ENCODE results near the gene YAP1.
A peak's percentile ranks its signal among the peaks of the same experiment; 100 is the strongest.

Gene YAP1

DNA sequence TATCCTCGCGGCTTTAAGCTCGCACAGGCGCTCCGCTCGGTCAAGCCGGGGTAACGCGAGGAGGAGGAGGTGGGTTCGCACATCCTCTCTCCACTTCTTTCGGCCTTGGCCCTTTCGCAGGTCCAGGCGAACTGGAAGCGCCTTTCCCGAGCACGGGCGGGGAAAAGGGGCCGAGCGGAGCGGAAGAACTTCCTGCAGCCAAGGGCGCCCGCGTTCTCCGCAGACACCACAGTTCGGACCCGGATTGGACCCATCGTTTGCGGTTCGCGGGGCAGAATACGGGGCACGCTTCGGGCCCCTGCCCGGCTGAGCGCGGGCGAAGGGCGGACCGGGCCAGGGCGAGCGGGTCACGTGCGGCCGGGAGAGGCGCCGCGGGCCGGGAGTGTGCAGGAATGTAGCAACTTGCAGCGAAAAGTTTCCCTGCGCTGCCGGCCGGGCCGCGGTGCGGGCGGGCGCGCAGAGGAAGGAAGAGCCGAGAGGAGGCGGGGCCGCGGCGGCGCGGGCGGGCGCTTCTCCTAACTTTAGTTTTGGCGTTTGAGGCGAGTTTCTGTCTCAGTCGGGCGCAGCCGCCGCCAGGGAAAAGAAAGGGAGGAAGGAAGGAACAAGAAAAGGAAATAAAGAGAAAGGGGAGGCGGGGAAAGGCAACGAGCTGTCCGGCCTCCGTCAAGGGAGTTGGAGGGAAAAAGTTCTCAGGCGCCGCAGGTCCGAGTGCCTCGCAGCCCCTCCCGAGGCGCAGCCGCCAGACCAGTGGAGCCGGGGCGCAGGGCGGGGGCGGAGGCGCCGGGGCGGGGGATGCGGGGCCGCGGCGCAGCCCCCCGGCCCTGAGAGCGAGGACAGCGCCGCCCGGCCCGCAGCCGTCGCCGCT is at the start of gene YAP1:
YAP1 (plus strand) TSS at position 552 of the 865 bp plus-strand sequence. CDS start 402 bp downstream, outside the sequence.
- peak within 1 kb of the TSS; percentile 91 to 99 (median 97) for H3K27ac ChIP-seq

DNA sequence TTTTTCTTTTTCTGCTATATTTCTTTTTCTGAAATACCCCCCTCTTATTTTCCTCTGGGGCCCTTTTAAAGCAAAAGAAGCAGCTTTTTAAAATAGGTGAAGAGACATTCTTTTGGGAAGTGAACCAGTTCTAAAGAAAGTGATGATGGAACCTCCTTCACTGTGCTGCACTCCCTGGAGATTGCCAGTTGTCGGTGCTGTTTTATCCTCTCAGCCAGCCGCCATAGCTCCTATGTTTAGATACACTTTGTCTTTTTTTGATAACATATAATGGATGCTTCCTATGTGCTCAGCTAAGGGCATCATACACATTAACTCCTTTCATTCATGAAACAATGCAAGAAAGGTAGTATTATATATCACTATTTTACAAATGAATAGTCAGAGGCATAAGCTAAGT is 49.0 kb upstream of the YAP1 start:
- Histone ChIP-seq H3K4me3 (no peak overlapping the region), H3K27ac (no peak overlapping the region)

More for the DNA sequence above, at the start of gene YAP1:
- peak within 1 kb of the TSS; percentile 65 to 91 (median 75) for H3K4me3 ChIP-seq

DNA sequence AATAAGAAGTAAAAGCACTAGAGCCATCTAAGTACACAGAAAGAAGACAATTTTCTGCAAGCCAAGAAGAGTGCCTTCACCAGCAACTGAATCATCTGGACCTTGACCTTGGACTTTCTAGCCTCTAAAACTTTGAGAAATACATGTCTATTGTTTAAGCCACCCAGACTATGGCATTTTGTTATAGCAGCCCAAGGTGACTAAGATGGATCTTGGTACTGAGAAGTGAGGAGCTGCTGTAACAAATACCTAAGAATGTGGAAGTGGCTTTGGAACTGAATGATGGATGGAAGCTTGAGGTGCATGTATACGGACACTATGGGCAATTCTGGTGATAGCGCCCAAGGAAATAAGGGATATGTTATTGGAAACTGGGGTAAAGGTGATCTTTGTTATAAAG is 48.1 kb upstream of the YAP1 start:
- Histone ChIP-seq H3K27ac (no peak overlapping the region), H3K4me3 (no peak overlapping the region)

DNA sequence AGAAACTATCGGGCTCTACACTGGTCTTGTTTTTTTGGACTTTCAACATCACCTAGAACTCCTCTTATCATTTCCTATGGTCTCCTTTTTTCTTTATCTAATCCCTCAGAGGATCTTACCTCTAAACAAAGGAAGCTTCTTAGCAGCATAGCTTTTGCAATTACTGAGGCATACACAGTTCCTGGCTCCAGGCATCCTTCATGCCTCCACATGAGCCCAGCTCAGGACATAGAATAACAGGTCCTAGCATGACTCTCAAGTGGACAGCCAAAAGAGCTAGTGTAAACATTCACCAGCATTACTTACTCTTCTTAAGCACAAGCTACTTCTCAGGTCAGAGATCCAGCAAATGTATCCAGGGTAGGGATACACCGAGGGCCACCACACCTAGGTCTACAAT is 45.9 kb upstream of the YAP1 start:
- Histone ChIP-seq H3K27ac (no peak overlapping the region), H3K4me3 (no peak overlapping the region)

DNA sequence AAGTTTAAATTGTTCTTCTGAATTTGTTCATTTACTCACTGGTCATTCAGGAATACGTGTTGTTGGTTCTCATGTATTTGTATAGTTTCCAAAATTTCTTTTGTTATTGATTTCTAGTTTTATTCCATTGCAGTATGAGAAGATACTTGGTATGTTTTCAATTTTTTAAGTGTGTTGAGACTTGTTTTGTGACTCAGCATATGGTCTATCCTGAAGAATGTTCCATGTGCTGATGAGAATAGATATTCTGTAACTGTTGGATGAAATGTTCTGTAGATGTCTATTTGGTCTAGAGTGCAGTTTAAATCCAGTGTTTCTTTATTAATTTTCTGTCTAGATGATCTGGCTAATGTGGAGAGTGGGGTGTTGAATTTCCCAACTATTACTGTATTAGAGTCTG is 39.5 kb upstream of the YAP1 start:
- no peak overlapping the region for H3K4me3 ChIP-seq
- no peak overlapping the region for H3K27ac ChIP-seq

DNA sequence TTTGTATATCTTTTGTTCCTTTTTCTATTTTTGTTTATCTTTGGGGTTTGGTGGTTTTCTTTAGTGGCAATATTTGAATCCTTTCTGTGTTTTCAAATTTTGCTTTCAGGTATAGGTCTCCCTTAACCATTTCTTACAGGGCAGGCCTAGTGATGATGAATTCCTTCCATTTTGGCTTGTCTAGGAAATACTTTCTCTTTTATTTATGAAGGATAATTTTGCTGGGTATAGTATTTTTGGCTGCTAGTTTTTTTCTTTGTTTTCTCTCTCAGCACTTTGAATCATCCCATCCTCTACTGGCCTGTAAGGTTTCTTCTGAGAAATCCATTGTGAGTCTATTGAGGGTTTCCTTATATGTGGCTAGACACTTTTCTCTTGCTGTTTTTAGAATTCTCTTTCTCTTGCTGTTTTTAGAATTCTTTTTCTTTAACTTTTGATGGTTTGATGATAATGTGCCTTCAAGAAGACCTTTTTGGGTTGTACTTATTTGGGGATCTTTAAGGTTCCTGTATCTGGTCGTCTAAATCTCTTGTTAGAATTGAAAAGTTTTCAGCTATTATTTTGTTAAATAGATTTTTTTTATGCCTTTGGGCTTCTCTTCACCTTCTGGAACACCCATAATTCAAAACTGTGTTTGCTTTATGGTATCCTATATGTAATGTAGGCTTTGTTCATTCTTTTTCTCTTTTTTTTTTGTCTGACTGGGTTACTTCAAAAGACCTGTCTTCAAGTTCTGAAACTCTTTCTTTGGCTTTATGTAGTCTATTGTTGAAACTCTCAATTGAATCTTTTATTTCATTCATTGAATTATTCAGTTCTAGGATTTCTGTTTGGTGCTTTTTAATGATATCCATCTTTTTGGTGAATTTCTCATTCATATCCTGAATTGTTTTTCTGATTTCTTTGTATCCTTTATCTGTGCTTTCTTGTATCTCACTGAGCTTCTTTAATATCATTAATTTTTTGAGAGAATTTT is 38.5 kb upstream of the YAP1 start:
- no peak overlapping the region for H3K27ac ChIP-seq
- H3K4me3 ChIP-seq = no peak overlapping the region

DNA sequence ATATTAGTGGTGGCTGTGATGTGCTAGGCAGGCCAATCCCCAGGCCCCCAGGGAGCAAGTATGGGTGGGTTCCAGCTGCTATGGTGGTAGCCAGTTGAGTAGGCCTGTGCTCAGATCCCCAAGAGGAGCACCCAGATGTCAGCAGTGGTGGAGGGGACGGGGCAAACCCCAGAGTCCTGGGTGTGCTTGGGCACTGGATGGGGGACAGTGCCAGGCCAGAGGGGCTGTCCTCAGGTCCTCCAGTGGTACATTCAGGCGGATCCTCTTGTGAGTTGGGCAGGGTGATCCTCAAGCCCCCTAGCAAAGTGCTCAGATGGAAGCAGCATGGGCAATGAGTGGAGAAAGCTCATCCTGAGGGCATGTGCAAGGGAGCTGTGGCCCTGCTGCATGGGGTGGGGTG is 37.0 kb upstream of the YAP1 start:
- Histone ChIP-seq H3K27ac (no peak overlapping the region), H3K4me3 (no peak overlapping the region)

DNA sequence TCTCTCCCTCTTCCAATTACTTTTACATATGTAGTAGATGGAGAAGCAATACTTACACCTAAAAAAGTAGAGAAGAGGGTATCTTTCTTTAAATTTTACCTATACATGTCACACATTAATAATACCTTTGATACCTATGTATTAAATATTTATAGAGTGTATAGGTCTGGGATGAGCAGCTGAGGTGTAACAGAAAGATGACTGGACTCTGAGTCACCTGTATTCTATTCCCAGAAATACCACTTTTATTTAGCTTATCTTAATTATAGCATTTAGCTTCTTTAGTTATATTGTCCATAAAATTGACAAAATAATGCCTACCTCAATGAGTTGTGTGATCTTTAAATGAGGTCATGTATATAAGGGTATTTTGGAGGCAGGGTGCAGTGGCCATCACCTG is 30.6 kb upstream of the YAP1 start:
- no peak overlapping the region for H3K27ac ChIP-seq
- H3K4me3 ChIP-seq = no peak overlapping the region

DNA sequence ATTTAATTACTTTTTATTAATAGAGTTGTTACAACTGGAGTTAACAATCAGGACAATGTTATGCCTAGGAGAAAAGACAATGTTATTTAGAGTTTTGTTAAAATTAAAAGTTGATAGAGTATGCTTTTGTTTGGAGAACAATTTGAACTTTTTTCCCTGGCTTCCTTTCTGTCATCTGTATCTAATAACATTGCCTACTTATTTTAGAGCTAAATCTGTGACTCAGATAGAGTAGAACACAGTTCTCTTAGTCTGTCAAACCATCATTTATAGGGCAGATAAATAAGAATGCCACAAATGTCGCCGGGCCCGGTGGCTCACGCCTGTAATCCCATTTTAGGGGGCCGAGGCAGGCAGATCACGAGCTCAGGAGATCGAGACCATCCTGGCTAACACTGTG is 28.9 kb upstream of the YAP1 start:
- no peak overlapping the region for H3K27ac ChIP-seq

DNA sequence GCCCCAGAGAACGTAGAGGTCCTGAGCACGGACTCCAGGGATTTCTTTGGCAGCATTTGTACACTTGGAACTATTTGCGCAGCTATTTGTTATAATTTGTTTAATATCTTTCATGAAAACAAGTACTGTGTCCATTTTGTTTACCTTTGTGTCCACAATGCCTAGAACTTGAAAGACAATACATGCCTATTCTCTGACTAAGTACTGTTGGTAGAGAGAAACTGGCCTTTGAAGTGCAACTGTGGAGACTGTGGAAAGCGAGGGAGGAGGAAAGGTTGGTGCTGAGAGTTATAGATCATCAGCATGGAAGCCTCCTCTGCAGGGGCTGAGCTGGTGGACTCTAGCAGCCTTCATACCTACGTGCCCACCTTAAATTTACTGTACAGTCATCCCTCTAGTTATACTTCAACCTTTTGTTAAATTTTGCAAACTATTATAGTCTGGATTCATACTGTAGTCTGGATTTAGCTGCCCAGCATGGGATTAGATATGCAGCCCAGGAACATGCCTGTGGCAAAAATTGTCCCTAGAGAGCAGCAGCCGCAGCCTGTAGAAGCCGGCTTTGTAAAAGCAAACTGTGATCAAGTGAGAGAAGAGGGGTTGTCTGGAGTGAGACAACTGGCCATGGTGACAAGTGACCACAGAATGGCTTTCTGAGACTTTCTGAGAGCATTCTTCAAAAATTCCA is 24.2 kb upstream of the YAP1 start:
- H3K4me3 ChIP-seq = no peak overlapping the region
- no peak overlapping the region for H3K27ac ChIP-seq

More for the DNA sequence above, 28.9 kb upstream of the YAP1 start:
- no peak overlapping the region for H3K4me3 ChIP-seq

DNA sequence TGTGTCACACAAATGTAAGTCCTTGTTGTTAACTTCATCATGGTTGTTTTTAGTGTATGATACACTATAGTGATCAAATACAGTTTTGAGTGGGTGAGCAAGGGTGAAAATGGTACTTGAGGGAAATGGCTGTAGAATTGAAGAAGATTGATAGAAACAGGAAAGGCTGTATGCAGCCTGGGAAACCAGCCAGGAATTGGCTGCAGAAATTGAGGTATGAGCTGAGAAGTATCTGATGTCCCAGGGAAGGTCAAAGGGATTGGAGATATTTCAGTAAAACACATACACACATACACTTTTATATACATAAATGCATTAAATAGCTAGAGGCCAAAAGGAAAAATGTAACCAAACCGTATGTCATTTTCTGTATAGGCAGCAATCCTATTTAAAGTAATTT is 13.1 kb upstream of the YAP1 start:
- Histone ChIP-seq H3K4me3 (no peak overlapping the region), H3K27ac (no peak overlapping the region)

DNA sequence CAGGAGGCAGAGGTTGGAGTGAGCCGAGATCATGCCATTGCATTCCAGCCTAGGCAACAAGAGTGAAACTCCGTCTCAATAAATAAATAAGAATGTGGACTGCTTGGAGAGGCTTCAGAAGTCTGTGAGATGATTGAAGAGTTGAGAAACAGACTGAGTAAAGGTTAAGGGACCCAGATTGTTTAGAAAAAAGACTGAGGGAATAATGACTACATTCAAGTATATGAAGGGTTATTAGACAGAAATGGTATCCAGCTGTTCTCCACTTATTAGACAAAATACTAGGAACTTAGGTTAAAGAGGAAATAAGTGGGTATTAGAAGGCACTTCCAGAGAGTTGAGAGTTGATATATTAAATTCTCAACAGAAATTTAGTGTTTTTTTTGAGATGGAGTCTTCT is 10.5 kb upstream of the YAP1 start:
- H3K27ac ChIP-seq = no peak overlapping the region
- no peak overlapping the region for H3K4me3 ChIP-seq

DNA sequence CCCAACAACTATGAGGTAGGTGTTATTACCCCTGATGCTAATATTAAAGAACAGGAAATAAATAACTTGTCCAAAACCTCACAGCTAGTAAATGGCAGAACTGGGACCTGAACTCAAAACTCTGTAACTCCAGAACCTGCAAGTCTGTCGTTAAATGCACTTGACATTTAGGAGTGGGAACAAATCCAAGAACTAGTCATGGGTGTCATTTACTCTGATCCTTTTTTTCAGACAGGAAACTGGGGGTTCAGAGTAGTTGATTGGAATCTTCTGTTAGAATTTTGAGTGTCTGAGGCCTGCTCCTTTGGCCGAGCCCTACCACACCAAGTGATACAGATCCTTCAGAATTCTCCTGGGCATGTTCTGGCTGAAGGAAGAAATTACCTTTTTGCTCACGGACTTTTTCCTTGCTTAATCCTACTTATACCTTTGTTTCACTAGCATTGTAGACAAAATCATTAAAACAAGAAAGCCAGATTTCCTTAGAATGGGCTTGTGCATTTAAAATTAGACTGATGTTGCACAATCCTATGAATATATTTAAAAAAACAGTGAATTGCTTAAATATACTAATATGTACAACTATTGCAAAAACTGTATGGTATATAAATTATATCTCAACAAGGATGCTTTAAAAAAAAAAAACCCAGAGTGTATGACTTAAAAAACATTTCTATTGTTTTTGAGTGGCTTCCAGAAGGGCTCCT is 1.4 kb upstream of the YAP1 start:
- Histone ChIP-seq H3K4me3 (peak overlapping the region in 1 of 7 experiments; percentile 75), H3K27ac (peak overlapping the region in 8 of 21 experiments; percentile 94 to 99 (median 98))

DNA sequence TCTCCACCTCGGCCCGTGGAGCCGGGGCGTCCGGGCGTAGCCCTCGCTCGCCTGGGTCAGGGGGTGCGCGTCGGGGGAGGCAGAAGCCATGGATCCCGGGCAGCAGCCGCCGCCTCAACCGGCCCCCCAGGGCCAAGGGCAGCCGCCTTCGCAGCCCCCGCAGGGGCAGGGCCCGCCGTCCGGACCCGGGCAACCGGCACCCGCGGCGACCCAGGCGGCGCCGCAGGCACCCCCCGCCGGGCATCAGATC is 439 bp downstream of the YAP1 start:
- Histone ChIP-seq H3K27ac (peak overlapping the region; percentile 91 to 99 (median 97)), H3K4me3 (peak overlapping the region; percentile 65 to 91 (median 75))

DNA sequence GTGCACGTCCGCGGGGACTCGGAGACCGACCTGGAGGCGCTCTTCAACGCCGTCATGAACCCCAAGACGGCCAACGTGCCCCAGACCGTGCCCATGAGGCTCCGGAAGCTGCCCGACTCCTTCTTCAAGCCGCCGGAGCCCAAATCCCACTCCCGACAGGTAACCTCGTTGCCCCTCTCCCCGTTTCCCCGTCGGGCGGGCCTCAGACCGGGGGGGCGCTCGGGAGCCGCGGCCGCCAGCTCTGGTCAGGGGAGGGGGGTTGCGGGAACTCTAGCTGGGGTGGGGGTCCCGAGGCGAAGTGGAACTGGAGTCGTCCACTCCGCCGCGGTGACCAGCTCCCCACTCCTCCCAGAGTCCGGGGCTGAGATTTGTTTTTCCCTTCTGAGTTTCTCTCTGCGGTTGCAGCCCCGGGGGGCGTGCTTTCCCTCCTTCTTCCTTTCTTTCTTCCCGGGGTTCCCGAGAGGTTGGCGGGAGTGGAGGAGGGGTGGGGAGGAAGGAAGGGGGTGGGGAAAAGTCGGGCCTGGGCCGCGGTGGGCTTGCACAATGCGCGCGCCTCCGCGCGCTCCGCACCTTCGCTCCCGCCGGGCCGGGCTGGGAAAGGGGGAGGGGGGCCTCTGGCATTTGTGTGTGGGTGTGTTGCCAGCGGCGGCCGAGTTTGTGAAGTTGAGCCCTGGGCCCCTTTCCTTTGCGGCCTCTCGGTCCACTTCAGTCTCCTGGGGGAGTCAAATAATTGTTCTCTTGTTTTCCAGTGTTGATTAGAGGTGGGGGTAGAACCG is 952 bp downstream of the YAP1 start:
- peak overlapping the region; percentile 91 to 99 (median 97) for H3K27ac ChIP-seq
- H3K4me3 ChIP-seq = peak overlapping the region; percentile 65 to 91 (median 75)

DNA sequence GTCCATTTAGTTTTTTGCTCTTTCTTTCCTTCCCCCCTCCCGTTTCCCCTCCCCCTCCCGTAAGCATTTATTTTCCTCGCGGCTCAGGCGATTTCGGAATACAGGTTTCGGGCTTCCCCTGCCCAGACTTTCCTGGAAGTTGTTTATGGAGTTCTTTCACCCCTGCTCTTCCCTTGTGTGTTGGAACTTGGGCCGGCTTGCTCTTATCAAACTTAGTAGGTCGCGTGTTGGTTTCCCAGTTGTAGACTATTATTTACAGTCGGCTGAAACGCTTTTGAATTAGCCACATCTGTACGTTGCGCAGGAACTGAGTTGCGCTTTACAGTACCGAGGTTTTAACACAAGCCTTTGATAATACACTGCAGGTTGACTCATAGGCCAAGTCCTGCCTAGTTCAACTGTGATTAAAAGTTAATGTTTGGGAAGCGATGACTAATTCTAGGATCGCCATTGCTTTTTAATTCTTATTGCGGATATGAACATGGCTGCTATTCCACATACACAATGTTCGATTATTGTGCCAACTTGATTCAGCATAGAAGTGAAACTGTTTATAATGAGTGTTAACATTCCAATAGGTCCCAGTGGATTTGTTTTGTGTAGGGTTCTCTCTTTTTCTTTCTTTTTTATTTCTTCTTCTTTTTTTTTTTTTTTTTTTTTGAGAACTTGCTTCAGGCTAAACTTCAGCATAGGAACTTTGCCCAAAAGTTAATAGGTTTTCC is 1.7 kb downstream of the YAP1 start:
- peak overlapping the region; percentile 65 to 91 (median 75) for H3K4me3 ChIP-seq
- H3K27ac ChIP-seq = peak overlapping the region; percentile 91 to 99 (median 97)

DNA sequence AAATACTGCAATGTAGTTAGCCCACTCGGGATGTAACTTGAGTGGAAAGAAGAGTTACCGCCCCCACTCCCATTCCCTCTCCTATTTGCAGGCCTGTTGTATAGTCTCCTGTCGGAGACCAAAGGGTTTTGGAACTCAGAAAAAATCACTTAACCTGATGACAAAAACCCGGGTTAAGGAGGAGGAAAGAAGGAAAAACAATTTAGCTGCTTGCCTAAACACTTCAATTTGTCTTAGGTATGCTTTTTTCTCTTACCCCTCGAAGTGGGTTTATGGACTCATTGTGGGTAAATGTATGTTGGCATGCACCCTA is 2.2 kb downstream of the YAP1 start:
- peak overlapping the region; percentile 65 to 91 (median 75) for H3K4me3 ChIP-seq

DNA sequence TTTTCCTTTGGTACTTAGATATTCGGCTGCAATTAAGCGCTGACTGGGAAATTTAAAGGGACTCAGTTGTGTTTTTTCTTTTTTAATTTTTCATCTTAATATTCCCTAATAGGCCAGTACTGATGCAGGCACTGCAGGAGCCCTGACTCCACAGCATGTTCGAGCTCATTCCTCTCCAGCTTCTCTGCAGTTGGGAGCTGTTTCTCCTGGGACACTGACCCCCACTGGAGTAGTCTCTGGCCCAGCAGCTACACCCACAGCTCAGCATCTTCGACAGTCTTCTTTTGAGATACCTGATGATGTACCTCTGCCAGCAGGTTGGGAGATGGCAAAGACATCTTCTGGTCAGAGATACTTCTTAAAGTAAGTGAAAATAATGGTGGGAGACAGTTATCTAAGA is 3.8 kb downstream of the YAP1 start:
- Histone ChIP-seq H3K27ac (peak overlapping the region in 2 of 21 experiments; percentile 94 to 97), H3K4me3 (no peak overlapping the region)

More for the DNA sequence above, 2.2 kb downstream of the YAP1 start:
- H3K27ac ChIP-seq = peak overlapping the region in 19 of 21 experiments; percentile 93 to 99 (median 97)
